Gastroesophageal sphincter (tissue), 4 donors: Measurements from ENCODE around the gene TMC1. TPM values are rescaled to one million over a fixed set of nuclear protein-coding genes. Genes with fewer than 3 reads are reported as not detected.

Experiments
- ATAC-seq: fragments of 150-250 bp; one replicate; pipeline ENCODE4 v1.9.1; 2016; ENCODE audit warnings: mild to moderate bottlenecking, moderate library complexity
- H3K27ac ChIP-seq, 4 donors: fragments of 200-600 bp; sonication (generic) in 3 of 4; 1 replicate in 3 of 4; 2 replicates in 1 of 4; pipeline ENCODE4 v1.5.1; 2016 to 2019
- H3K27me3 ChIP-seq: fragments of 200-600 bp; sonication (generic); one replicate; pipeline ENCODE4 v1.5.1; 2019
- H3K36me3 ChIP-seq, 2 donors: fragments of 200-600 bp; sonication (generic); one replicate each; pipeline ENCODE4 v1.5.1; 2019; ENCODE audit warnings: control low read depth in 1 of 2
- H3K4me1 ChIP-seq, 3 donors: fragments of 200-600 bp; sonication (generic); 1 replicate in 2 of 3; 2 replicates in 1 of 3; pipeline ENCODE4 v1.5.1; 2016 to 2019; ENCODE audit warnings: control low read depth in 2 of 3
- H3K4me3 ChIP-seq, 2 donors: fragments of 200-600 bp; sonication (generic); one replicate each; pipeline ENCODE4 v1.5.1; 2019; ENCODE audit warnings: mild to moderate bottlenecking in 1 of 2, moderate library complexity in 1 of 2
- H3K9me3 ChIP-seq, 3 donors: fragments of 200-600 bp; sonication (generic); one replicate each; pipeline ENCODE4 v1.5.1; 2017 to 2019; ENCODE audit warnings: control low read depth in 2 of 3
- EP300 ChIP-seq: sonication (generic); formaldehyde crosslinking; IDR thresholded peaks from one replicate; pipeline ENCODE4 v1.6.1; 2017; ENCODE audit warnings: antibody characterized with exemption, mild to moderate bottlenecking
- POLR2A ChIP-seq, 2 donors: fragments of 450-650 bp; IDR thresholded peaks; one replicate each; pipeline ENCODE4 v1.6.1; 2017; ENCODE audit warnings: antibody characterized with exemption in 2 of 2, mild to moderate bottlenecking in 2 of 2, moderate library complexity in 1 of 2
- POLR2AphosphoS5 ChIP-seq: sonication (generic); formaldehyde crosslinking; IDR thresholded peaks from one replicate; pipeline ENCODE4 v1.6.1; 2017; ENCODE audit warnings: antibody characterized with exemption
- WGBS, 2 donors: methylation state at CpG; one replicate each; pipeline ENCODE4 v1.1.5; 2018; ENCODE audit warnings: low coverage in 1 of 2; 5-methylcytosine and 5-hydroxymethylcytosine counted together
- total RNA-seq, 4 donors: library from RNA; depleted of rRNA; stranded (reverse); fragments of >200 nt; gene quantifications; one replicate each; pipeline ENCODE4 v1.1.0, GENCODE V29; 2016
- TF ChIP-seq, protein P1 (sequence below), 4 experiments: fragments of 200-600 bp in 2 of 4; fragments of 450-650 bp in 2 of 4; sonication (generic) in 1 of 4; IDR thresholded peaks; one replicate each; pipeline ENCODE4 v1.5.1; 2017 to 2019; ENCODE audit warnings: antibody characterized with exemption in 4 of 4, mild to moderate bottlenecking in 2 of 4, moderate library complexity in 2 of 4

TMC1 gene
- total RNA-seq, 4 donors from 2014 or later: not detected

DNA sequence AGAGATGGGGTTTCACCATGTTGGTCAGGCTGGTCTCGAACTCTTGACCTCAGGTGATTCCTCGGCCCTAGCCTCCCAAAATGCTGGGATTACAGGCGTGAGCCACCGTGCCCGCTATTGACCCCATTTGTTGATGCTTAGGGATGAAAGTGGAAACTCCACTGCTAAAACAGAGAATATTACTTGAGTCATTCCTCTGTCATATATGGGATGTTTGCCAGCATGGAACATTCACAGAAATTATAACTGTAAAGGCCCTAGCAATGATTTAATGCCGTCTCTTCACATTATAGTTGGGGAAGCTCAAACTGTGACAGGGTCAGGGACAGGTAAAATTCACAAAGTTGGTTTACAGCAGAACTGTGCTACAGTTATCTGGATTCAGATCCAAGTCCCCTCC is 94.5 kb downstream of the TMC1 start:
- no peaks in the 10 kb centered on the region for H3K9me3 ChIP-seq
- TF ChIP-seq, protein P1, sequence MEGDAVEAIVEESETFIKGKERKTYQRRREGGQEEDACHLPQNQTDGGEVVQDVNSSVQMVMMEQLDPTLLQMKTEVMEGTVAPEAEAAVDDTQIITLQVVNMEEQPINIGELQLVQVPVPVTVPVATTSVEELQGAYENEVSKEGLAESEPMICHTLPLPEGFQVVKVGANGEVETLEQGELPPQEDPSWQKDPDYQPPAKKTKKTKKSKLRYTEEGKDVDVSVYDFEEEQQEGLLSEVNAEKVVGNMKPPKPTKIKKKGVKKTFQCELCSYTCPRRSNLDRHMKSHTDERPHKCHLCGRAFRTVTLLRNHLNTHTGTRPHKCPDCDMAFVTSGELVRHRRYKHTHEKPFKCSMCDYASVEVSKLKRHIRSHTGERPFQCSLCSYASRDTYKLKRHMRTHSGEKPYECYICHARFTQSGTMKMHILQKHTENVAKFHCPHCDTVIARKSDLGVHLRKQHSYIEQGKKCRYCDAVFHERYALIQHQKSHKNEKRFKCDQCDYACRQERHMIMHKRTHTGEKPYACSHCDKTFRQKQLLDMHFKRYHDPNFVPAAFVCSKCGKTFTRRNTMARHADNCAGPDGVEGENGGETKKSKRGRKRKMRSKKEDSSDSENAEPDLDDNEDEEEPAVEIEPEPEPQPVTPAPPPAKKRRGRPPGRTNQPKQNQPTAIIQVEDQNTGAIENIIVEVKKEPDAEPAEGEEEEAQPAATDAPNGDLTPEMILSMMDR (IDR thresholded peaks at IDR 0.05): no peak
- TF ChIP-seq POLR2A (IDR thresholded peaks at IDR 0.05) (no peak), EP300 (no peak), POLR2AphosphoS5 (no peak)
- H3K4me1 ChIP-seq: no peaks in the 10 kb centered on the region
- no peaks in the 10 kb centered on the region for H3K36me3 ChIP-seq
- WGBS, 2 donors: 83 to 93% methylated on average over 1 to 3 of the region's 6 CpGs
- no peaks in the 10 kb centered on the region for H3K27me3 ChIP-seq
- no peak overlapping the region for H3K4me3 ChIP-seq
- H3K27ac ChIP-seq: no peak overlapping the region
- ATAC-seq: no peak

- H3K4me3 ChIP-seq: no peak overlapping the region
- TF ChIP-seq EP300 (no peak), POLR2AphosphoS5 (no peak)
- TF ChIP-seq, protein P1 (IDR thresholded peaks at IDR 0.05): no peak
- no peak for ATAC-seq
- no peaks in the 10 kb centered on the region for H3K27me3 ChIP-seq
- no peaks in the 10 kb centered on the region for H3K4me1 ChIP-seq
- no peaks in the 10 kb centered on the region for H3K9me3 ChIP-seq
- no peaks in the 10 kb centered on the region for H3K36me3 ChIP-seq
- H3K27ac ChIP-seq: no peak overlapping the region
- 51 to 94% methylated on average over 2 of the region's 2 CpGs for WGBS, 2 donors
Measured at GRCh38 chr9:72618811-72619210, 97.4 kb downstream of the TMC1 start.

GRCh38 chr9:72622186-72622585 is 100.8 kb downstream of the TMC1 start:
- Histone ChIP-seq H3K9me3 (no peaks in the 10 kb centered on the region), H3K4me3 (no peak overlapping the region), H3K4me1 (no peaks in the 10 kb centered on the region), H3K36me3 (no peaks in the 10 kb centered on the region), H3K27me3 (no peaks in the 10 kb centered on the region), H3K27ac (no peak overlapping the region)
- TF ChIP-seq POLR2A (IDR thresholded peaks at IDR 0.05) (no peak), POLR2AphosphoS5 (no peak), EP300 (no peak)
- TF ChIP-seq, protein P1 (IDR thresholded peaks at IDR 0.05): no peak
- WGBS, 2 donors: 60 to 65% methylated on average over 1 to 2 of the region's 2 CpGs
- ATAC-seq: no peak

- H3K9me3 ChIP-seq: no peaks in the 10 kb centered on the region
- WGBS, 2 donors: 85 to 86% methylated on average over 2 of the region's 2 CpGs
- ATAC-seq: no peak
Measured at GRCh38 chr9:72623156-72623555, 101.7 kb downstream of the TMC1 start.

GRCh38 chr9:72627147-72627546 is 105.7 kb downstream of the TMC1 start:
- Histone ChIP-seq H3K27me3 (no peaks in the 10 kb centered on the region), H3K9me3 (no peaks in the 10 kb centered on the region), H3K4me3 (no peak overlapping the region), H3K4me1 (no peaks in the 10 kb centered on the region), H3K36me3 (no peaks in the 10 kb centered on the region), H3K27ac (no peak overlapping the region)
- no peak for ATAC-seq
- 95% methylated on average over 2 of the region's 2 CpGs; no CpG with 5 or more reads in 1 of the 2 donors for WGBS, 2 donors
- no peak for TF ChIP-seq POLR2A (IDR thresholded peaks at IDR 0.05)
- TF ChIP-seq, protein P1 (IDR thresholded peaks at IDR 0.05): no peak
- TF ChIP-seq EP300: no peak
- no peak for TF ChIP-seq POLR2AphosphoS5

More at GRCh38 chr9:72623156-72623555, 101.7 kb downstream of the TMC1 start:
- no peaks in the 10 kb centered on the region for H3K27me3 ChIP-seq
- H3K4me3 ChIP-seq: no peak overlapping the region
- H3K4me1 ChIP-seq: no peaks in the 10 kb centered on the region
- H3K36me3 ChIP-seq: no peaks in the 10 kb centered on the region
- H3K27ac ChIP-seq: no peak overlapping the region
- TF ChIP-seq EP300 (no peak), POLR2A (IDR thresholded peaks at IDR 0.05) (no peak), POLR2AphosphoS5 (no peak)
- TF ChIP-seq, protein P1 (IDR thresholded peaks at IDR 0.05): no peak
